Body of pancreas (tissue), 4 donors: ENCODE data around the gene PNPLA5. TPM values are rescaled to one million over a fixed set of nuclear protein-coding genes. Genes with fewer than 3 reads are reported as not detected.

ENCODE experiments used
- ATAC-seq: fragments of 150-250 bp; one replicate; pipeline ENCODE4 v1.9.1; 2016
- DNase-seq, 4 donors: peaks; one replicate each; pipeline ENCODE4 v3.0.0-alpha.2; 2019
- H3K27ac ChIP-seq, 4 donors: fragments of 200-600 bp; sonication (generic); 1 replicate in 3 of 4; 2 replicates in 1 of 4; pipeline versions ENCODE4 v1.5.1 to v1.6.1; 2016 to 2019; ENCODE audit warnings: mild to moderate bottlenecking in 1 of 4, mixed read lengths in 1 of 4, moderate library complexity in 1 of 4
- H3K27me3 ChIP-seq, 2 donors: fragments of 200-600 bp; sonication (generic); one replicate each; pipeline ENCODE4 v1.6.0; 2016; ENCODE audit warnings: mild to moderate bottlenecking in 1 of 2
- H3K36me3 ChIP-seq, 2 donors: fragments of 200-600 bp; sonication (generic); replicated peaks in 1 of 2; 2 replicates each; pipeline ENCODE4 v1.5.1; 2016; ENCODE audit warnings: low read depth in 2 of 2; ENCODE audit not compliant: insufficient read depth in 1 of 2
- H3K4me1 ChIP-seq: fragments of 200-600 bp; sonication (generic); one replicate; pipeline ENCODE4 v1.6.0; 2016
- H3K4me3 ChIP-seq, 2 donors: fragments of 200-600 bp; sonication (generic); 1 replicate in 1 of 2; 2 replicates in 1 of 2; pipeline ENCODE4 v1.5.1; 2016 to 2019
- H3K9me3 ChIP-seq, 3 donors: fragments of 200-600 bp; sonication (generic); 1 replicate in 2 of 3; 2 replicates in 1 of 3; pipeline ENCODE4 v1.5.1; 2016
- CTCF ChIP-seq, 7 experiments: fragments of 450-650 bp in 4 of 7; fragments of 200-600 bp in 3 of 7; sonication (generic) in 3 of 7; IDR thresholded peaks; one replicate each; pipeline ENCODE4 v1.5.1; 2016 to 2019; ENCODE audit warnings: antibody characterized with exemption in 7 of 7
- POLR2A ChIP-seq, 3 donors: fragments of 450-650 bp; IDR thresholded peaks; one replicate each; pipeline ENCODE4 v1.6.1; 2016; ENCODE audit warnings: antibody characterized with exemption in 3 of 3, mild to moderate bottlenecking in 2 of 3
- WGBS, 2 donors: methylation state at CpG; one replicate each; pipeline ENCODE4 v1.1.5; 2017; 5-methylcytosine and 5-hydroxymethylcytosine counted together
- intact Hi-C: fragments of 100-400 bp; cut with DNase I; formaldehyde crosslinking; loops from one replicate; pipeline ENCODE4 v1.15.1; 2023
- total RNA-seq, 2 donors: library from RNA; depleted of rRNA; stranded (reverse); fragments of >200 nt; gene quantifications; one replicate each; pipeline ENCODE4 v1.1.0, GENCODE V29; 2016

Gene PNPLA5
- total RNA-seq, 2 donors from 2014 or later: not detected

GRCh38 chr22:43844560-43845545, 47.0 kb downstream of the PNPLA5 start:
- DNase-seq: no peak
- Histone ChIP-seq H3K4me3 (no peak overlapping the region), H3K9me3 (no peaks in the 10 kb centered on the region), H3K36me3 (no peaks in the 10 kb centered on the region), H3K4me1 (peaks cover 7% of the 10 kb centered on the region), H3K27ac (no peak overlapping the region), H3K27me3 (no peaks in the 10 kb centered on the region)
- intact Hi-C loops: no loop called here
- no peak for TF ChIP-seq CTCF (IDR thresholded peaks at IDR 0.05)
- no peak for TF ChIP-seq POLR2A (IDR thresholded peaks at IDR 0.05)
- 64 to 71% methylated on average over 13 to 31 of the region's 31 CpGs for WGBS, 2 donors
- no peak for ATAC-seq

GRCh38 chr22:43843783-43844530, 47.9 kb downstream of the PNPLA5 start:
- H3K4me1 ChIP-seq: peaks cover 6% of the 10 kb centered on the region
- ATAC-seq (no peak), DNase-seq (no peak)
- H3K4me3 ChIP-seq: no peak overlapping the region
- H3K36me3 ChIP-seq: no peaks in the 10 kb centered on the region
- 67 to 80% methylated on average over 17 to 20 of the region's 21 CpGs for WGBS, 2 donors
- H3K27ac ChIP-seq: no peak overlapping the region
- intact Hi-C loops: no loop called here
- no peak for TF ChIP-seq POLR2A (IDR thresholded peaks at IDR 0.05)
- no peak for TF ChIP-seq CTCF (IDR thresholded peaks at IDR 0.05)
- H3K9me3 ChIP-seq: no peaks in the 10 kb centered on the region
- no peaks in the 10 kb centered on the region for H3K27me3 ChIP-seq

- Histone ChIP-seq H3K36me3 (no peaks in the 10 kb centered on the region), H3K27ac (no peak overlapping the region), H3K9me3 (no peaks in the 10 kb centered on the region), H3K4me1 (no peaks in the 10 kb centered on the region), H3K4me3 (no peak overlapping the region), H3K27me3 (no peaks in the 10 kb centered on the region)
- ATAC-seq (no peak), DNase-seq (no peak)
- 73 to 81% methylated on average over 3 to 21 of the region's 21 CpGs for whole genome bisulfite sequencing, 2 donors
- intact Hi-C loops: no loop called here
- TF ChIP-seq POLR2A (IDR thresholded peaks at IDR 0.05) (no peak), CTCF (IDR thresholded peaks at IDR 0.05) (no peak)
Measured at GRCh38 chr22:43841742-43842141, 50.1 kb downstream of the PNPLA5 start.

- Histone ChIP-seq H3K27me3 (no peaks in the 10 kb centered on the region), H3K9me3 (no peaks in the 10 kb centered on the region), H3K36me3 (no peaks in the 10 kb centered on the region), H3K4me1 (no peaks in the 10 kb centered on the region), H3K27ac (no peak overlapping the region), H3K4me3 (no peak overlapping the region)
- TF ChIP-seq CTCF (IDR thresholded peaks at IDR 0.05) (no peak), POLR2A (IDR thresholded peaks at IDR 0.05) (no peak)
- ATAC-seq (no peak), DNase-seq (no peak)
- intact Hi-C loops: no loop called here
- 66 to 79% methylated on average over 10 to 16 of the region's 16 CpGs for WGBS, 2 donors
Measured at GRCh38 chr22:43840851-43841250, 51.0 kb downstream of the PNPLA5 start.
